Measurements from ENCODE around the gene HTATIP2.
"Not testable (repeated sequence)": the region's sequence is repeated elsewhere in the genome, so short reads cannot be mapped to it uniquely, and the experiment has no call there.

Gene HTATIP2

DNA sequence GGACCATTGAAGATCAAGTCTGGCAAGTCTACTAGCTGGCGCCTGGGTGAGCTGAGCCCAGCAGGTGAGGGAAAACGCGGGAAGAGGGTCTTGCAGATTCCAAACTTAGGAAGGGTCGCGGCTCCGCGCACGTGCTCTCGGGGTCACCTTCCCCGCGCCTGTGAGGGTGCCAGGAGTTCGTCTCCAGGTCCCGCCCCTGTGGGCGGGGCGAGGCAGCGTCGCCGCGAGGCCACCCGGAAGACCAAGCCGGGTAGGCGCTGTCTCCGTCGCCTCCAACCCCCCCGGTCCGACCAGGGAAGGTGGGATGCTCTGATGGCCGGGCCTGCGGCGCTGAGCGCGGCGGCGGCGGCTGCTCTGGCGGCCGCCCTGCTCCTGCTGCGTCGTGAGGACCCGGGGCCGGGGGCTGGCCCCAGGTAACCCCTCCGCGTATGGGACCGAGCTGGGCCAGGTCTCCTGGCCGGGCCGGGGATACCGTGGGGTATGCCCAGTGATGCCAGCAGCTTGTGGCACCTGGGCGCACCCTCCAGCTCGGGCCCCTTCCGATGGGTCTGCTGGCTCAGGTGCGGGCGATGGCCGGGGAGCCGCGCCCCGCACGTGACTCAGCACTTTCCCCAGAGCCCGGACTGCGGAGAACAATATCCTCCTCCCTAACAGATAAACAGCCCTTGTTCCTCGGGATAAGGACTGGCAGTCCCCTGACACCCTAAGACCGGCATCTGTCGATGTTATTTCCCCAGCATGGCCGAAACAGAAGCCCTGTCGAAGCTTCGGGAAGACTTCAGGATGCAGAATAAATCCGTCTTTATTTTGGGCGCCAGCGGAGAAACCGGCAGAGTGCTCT lies at the start of gene HTATIP2:
TSS of gene HTATIP2 (plus strand) at position 215 of the 841 bp plus-strand sequence. CDS start at position 739, 524 bp downstream.
- DNase-seq, result peak; percentile 83

DNA sequence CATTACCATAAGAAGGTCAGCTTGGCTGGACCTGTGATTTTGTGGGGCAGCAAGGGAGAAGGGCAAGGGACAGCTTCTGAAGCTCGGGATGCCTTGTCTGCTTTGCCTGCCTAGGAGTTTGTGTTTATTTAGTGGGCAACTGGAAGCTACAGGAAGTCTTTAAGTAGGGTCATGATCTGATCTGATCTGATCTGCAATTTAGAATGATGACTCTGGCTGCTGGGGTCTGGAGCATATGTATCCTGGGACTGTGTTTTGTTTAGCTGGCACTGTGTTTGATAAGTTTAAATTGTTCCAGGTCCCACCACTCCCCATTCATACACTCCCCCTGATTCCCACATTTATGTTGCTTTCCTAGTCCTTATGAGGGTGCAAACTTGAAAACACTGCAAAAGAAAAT lies 47.7 kb upstream of the HTATIP2 start:
- DNase-seq, result no peak

DNA sequence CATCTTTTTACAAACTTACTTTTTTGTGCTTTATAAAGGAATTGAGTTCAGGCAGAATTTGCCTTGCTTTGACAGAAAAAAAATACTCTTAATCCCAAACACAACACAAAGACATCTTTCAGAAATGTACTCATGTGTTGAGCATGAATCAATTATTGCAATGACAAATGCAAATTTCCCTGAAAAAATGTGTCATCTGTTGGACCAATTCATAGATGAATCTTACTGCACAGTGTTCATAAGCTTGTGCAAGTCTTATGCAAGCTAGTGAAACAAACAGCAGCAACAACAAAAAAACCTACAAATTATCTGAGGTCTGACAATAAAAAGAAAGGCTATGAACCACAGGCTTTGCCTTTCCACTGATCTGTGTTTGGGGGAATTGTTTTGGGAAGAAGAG lies 42.3 kb upstream of the HTATIP2 start:
- no peak for DNase-seq

DNA sequence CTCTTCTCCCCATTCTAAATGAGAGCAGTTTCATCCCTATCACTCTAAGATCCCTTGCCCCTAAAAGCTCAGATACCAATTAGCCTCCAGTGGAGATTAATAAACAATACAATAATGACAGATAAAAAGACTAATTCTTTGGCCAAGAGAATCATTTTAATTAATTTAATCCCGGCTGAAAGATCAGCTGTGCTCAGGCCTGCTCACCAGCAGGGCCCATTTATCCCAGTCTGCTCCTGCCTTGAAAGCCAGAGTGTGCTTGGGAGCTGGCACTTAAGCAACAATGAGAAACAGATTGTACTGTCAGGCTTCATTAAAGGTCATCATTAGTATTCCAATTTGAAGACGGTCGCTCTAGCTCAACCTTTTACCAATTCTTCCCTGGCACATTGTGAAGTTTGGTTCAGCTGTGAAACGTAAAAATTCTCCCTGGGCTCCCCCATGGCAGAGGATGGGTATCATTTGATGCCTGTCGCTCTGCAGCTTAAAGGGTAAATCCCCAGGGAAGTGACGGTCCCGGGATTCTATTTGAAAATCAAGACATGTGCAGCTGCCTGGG lies 36.1 kb upstream of the HTATIP2 start:
- no peak for DNase-seq

DNA sequence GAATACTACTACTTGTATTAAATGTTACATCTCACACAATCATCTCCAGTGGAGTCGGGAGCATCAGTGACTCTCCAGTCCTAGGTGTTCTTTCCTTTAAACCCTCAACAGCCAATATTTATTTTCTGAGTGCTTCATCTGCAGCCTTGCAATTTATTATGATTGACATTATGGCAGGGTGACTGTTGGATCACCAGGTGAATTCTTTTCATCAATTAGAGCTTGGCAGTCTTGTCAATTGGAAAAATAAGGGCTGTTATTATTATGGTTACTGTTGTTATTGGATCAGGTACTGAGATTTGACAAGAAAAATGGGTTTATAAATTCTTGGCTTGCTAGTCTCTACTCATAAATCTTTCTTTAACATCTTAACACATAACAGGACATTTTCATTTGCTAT lies 27.5 kb upstream of the HTATIP2 start:
- DNase-seq, result no peak

DNA sequence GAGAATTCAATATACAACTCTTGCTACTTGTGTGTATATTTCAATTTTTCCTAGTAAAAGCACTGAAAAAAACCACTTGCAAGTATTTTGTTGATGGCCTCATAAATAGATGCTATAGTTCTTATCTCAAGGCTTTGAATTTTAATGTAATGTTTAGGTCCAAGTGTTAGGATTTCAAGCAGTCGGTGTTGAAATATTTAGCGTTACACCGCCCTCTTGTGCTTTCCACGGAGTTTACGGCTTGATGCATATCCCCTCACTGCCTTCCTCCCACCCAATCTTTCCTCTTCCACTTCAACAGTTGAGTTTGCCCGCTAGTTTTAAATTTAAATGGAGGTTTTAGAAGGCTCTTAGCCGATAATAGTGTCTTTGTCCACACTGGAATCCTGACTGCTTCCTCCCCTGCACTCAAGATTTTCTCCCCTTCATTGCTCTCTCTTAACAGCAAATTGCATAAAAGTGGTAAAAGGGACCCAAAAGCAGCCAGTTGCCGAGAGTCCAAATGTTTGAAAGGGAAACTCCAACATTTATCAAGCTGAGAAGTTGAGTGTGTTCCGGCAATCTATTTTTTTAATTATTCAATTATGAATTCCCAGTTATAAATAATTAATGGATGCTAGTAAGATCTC lies 25.9 kb upstream of the HTATIP2 start:
- DNase-seq, result peak; percentile 15

DNA sequence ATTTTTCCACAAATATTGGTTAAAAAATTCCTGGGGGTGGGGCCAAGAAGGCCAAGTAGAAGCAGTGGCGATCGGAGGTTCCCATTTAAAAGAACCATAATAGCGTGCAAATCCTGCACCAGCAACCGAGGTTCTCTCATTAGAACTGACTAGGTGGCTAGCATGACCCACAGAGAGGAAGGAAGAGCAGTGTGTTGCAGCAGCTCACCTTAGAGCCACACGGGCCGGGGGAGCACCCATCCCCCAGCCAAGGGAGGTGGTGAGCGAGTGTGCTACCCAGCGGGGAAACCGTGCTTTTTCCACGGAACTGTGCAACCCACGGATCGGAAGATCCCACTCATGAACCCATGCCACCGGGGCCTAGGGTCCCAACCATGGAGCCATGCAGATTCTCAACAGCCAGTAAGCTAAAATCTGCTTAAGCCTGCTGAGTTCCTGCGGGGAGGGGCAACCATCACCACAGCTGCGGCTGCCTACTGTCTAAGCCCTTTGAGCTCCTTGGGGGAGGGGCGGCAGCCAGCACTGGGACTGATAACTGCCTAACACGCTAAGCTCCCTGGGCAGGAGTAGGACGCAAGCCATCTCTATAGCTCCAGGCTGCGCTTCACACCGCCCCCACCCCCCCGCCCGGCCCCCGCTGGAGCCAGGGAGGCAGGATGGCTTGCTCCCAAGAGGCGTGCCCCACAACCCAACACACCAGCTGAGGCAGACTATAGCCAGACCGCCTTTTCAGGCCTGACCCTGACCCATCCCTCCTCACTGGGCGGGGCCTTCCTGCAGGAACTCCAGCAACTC lies 21.0 kb upstream of the HTATIP2 start:
- no peak for DNase-seq

DNA sequence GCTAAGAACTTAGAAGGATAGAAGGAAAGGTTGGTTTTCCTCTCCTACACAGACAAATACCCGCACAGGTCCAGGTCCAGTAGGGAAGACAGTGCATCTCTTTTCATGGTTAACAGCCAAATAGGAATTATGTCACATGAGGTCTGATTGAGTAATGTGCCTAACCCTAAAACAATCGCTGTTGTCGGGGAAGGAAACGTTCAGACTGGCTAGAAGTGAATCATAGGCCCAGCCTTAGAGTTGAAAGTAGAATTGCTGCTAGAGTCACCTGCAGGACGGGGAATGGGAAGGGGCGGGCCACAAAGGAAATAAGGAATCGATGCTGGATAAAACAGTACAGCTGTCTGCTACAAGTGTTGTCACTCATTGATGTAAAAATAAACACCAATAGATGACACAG lies 12.4 kb upstream of the HTATIP2 start:
- DNase-seq, result no peak

DNA sequence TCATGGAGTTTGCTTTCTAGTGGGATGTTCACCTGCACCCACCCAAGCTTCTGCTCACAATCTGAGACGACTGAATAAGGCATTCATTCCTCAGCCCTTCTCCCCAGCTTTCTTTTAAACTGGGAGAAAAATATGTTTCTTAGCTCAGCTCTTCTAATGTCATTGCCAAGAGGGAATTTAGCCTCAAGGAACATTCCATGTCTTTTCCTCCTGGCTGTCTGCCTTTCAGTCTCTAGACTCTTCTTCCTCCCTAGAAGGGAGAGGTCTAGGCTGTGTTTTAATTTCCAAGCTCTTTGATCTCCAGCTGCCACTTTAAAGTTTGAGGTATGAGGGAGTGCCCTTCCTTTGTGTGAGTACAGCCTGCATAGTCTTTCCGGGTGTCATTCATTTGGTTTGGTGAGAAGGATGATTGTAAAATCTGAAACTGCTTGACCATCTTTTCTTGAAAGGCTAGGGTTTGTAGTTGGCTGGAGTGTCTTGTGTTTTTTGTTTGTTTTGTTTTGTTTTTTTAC lies 11.7 kb upstream of the HTATIP2 start:
- DNase-seq, result no peak

DNA sequence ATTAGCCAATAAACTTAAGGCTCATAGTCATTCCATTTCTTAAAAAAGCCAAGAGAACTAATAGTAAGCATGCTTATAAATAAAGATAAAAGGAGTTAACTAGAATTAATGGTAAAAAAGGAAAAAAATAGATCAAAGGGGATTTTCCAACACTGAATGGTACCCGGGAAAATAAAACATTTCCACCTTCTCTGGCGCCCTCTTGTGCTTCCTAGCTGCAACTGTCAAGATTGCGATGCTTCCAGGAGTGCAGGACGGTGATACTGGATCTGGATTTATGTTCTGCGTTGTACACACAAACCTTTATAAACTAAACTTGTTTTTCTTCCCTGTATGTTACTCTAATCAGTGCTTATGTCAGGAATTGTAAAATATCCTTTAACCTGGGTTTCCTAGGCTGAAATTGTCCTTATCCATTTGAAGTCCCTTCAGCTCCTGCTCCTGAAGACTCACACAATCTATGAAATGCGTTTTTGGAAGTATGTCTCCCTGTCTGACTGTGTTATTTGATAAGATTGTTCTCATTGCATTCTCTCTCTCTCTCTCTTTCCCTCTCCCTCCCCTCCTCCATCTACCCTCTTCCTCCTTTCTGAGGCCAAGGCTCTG lies 9.6 kb upstream of the HTATIP2 start:
- DNase-seq, result peak; percentile 27

DNA sequence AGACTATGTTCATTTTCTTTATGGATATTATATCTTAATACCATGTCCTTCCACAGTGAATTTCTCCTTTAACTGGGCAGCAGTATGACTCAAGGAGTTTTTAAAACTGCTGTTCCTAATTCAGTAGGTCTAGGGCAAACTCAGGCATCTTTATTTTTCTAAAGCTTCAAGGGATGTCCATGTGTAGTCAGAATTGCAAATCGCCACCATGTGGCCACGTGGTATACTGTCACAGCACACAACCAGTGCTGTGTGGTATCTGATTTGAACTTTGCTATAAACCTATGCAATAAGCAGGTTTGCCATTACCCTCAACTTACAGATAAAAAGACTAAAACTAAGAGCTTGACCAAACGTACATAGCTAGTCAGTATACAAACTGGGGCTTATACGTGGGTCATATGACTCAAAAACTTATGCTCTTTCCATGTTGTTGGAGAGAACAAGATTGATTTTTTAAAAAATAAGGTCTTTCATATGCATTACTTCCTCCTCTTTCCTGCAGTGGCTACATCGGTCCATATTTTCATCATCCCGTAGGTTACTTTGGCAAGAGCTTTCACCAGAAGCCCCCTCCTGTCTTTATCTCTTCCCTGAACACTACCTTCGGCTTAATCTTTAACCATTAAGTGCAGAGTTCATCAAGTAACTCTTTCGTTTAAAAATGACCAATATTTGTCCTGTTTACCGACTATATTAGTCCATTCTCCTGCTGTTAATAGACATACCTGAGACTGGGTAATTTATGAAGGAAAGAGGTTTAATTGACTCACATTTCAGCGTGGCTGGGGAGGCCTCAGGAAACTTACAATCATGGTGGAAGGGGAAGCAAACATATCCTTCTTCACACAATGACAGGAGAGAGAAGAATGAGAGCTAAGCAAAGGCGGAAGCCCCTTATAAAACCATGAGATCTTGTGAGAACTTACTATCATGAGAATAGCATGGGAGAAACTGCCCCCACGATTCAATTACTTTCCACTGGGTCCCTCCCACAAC lies 8.0 kb upstream of the HTATIP2 start:
- DNase-seq, result peak; percentile 59

DNA sequence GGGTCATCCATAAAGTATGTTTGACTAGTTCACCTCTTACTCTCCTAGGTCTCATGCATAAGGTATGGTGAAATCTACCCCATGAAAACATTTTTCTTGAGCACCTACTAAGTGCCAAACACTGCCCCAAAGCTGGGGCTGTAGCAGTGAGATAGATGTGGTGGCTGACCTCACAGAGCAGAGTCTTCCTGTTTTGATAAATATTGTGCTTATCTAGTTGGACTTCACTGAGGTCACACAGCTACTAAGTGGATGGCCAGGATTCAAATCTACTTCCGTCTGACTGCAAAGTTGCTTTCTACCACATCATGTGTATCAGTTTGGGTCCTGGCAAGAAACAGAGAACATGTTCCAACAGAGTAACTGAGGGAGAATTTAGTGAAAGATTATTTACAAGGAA lies 6.4 kb upstream of the HTATIP2 start:
- no peak for DNase-seq

DNA sequence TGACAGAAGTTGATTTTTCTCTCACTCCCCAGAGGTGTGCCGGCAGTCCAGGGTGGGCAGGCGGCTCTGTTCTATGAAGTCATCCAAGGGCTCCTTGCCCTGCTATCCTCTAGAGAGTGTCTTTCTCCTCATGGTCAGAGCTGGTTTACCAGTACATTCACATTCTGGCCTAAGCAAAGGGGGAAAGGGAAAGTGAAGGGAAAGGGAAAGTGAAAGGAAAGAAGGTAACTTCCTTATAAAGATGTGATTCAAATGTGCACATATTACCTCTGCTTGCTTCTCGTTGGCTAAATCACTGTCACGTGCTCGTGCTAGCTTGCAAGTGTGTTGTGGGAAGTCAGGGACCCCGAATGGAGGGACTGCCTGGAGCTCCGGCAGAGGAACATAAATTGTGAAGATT lies 2.9 kb upstream of the HTATIP2 start:
- peak; percentile 35 for DNase-seq

DNA sequence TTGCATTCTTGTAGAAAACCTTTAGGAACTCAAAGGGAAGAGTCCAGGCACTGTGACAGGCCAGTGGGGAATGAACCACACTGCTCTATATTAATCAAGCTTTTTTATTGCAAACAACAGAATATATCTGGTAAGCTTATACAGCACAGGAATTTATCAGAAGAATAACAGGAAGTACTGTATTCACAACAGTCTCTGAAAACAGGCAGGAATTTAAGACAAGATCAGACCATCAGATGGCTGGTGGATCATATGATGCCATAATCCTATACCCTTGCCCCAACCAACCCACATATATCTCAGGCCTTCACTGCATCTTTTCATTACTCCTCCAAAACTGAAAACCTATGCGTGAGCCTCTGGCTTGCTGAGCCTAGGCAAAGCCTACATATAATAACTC lies 1.0 kb upstream of the HTATIP2 start:
- no peak for DNase-seq

DNA sequence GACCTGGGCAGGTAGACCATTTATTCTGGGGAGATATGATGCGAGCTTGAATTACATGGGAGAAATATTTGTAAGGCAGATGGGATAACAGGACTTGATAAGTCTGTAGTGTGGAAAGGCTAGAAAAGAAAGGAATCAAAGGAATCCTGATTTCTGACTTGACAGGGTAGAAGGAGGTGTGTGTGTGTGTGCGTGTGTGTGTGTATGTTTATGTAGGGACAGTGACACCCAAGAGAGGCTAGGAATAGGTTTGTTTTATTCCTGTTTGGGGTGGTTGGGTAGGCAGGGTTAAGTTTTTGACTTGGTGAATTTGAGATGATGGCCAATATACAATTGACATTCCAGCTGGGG lies 390 bp upstream of the HTATIP2 start:
- DNase-seq, result no peak

DNA sequence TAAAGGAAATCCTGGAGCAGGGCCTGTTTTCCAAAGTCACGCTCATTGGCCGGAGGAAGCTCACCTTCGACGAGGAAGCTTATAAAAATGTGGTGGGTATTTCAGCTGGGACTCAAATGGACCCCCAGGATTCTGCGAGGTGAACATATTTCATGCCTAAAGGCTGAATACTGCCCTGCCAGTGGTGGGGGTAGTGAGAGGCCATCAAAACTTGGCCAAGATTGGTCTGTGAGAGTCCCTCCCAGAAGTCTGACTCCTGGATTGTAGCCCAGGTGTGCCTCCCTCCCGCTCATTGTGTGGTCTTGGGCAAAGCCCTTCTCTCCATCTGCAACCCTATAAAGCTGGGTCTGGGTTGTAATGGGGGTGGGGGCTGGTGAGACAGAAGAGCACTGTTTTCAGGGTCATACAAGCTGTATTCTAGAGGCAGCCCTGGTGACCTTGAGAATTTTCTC lies 853 bp downstream of the HTATIP2 start:
- DNase-seq, result no peak

DNA sequence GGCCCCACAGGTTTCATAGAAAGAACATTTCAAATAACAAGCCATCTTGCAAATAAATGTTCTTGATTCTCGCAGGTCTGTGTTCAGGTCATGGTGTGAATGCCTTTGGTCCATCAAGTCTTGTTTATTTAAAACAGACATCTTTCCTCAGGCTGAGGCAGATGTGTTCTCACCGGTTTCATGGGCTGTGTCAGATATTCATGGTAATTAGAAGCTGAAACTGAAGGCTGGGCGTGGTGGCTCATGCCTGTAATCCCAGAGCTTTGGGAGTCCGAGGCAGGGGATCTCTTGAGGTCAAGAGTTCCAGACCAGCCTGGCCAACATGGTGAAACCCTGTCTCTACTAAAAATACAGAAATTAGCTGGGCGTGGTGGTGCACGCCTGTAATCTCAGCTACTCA lies 2.0 kb downstream of the HTATIP2 start:
- DNase-seq, result not testable (repeated sequence)

DNA sequence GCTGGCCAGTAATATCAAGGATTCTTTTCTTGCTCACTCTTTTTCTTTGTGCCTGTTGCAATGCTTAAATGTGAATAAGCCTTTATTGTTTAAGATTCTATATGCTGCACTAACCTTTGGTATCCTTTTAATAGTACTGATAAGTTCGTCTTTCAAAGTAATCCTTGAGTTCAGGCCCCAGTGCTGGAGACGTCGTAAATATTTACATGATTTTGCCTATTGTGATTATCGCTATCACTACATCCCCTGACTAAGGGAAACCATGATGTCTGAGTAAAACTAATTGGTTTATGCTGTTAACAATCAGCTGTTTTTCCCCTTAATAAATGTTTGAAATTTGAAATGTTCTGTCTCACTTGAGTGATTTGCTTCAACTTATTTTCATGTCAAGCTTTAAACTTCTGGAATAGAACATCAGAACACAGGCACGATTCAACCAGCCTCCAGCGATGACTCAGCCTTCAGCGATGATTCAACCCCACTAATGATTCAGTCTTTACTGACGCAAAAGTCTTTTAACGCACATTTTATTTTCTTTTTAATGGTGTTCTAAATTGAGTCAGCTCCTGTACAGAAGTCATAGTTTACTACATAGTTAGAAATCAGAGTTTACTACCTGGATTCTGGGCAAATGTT lies 3.9 kb downstream of the HTATIP2 start:
- DNase-seq, result peak; percentile 81

DNA sequence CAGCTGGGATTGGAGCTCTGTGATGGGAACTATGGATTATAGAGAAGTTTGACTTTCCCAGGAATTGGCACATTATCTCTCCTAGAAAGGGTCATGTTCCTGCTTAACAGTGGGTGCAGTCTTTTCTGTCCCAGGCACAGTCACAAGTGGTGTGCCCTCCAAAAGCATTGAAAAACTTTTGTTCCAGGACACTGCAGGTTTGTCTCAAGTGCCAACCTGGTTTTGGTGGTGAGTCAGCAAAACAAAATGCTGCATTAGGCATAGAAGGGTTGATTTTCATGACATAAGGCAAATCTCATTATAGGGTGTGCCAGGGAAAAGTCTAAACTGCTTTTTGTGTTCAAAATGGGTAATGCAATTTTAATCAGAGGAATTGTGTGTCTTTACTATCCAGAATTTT lies 4.9 kb downstream of the HTATIP2 start:
- DNase-seq, result no peak

DNA sequence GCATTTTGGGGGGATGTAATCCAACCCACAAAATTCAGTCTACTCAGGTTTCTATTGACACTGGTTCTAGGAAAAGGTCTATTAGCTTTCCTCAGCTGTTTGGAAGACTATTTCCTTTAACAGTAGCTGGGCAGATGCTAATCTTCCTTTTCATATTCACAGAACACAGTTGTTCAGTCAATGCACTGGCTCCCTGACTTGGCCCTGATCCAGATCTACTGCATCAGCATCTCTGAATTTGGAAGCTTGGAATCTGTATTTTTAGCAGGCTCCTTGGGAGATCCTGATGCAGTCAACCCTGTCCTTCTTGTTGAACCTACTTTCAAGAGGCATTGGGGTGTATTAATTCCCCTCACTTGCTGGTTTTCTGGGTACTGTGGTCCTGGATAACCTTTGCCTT lies 6.3 kb downstream of the HTATIP2 start:
- no peak for DNase-seq

DNA sequence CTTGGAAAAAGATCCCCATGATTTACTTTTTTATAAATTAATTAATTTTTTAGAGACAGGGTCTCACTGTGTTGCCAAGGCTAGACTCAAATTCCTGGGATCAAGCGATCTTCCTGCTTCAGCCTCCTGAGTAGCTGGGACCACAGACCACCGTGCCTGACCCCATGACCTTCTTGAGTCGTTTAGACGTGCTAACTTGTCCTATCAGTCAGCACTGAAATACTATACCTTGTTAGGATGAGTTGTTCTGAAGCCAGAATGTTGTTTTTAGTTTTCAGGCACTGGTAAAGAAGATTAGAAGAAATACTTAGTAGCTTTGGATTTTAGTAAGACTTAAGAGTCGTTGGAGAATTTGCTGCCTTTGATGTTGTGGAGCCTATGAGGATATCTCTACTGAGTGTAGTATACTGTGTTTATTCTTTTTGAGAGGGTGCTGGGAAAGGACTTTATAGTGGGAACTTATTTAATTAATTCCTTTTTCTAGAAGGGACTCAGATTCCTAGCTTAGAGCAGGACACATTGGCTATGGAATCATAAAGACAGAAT lies 8.6 kb downstream of the HTATIP2 start:
- no peak for DNase-seq

All from activated CD4-positive, alpha-beta T cell treated with anti-CD3 and anti-CD28 coated beads for 48 hours (primary cell).